ENCODE results near the gene PSMG2. TPM values are rescaled to one million over a fixed set of nuclear protein-coding genes. Genes with fewer than 3 reads are reported as not detected.

PSMG2 gene
- total and polyA plus RNA-seq, 10 of the 15 experiments (the other 5 are each of a cell fraction or from before 2014, with no cell fraction given), result 88.5 to 268 (median 116) TPM

DNA sequence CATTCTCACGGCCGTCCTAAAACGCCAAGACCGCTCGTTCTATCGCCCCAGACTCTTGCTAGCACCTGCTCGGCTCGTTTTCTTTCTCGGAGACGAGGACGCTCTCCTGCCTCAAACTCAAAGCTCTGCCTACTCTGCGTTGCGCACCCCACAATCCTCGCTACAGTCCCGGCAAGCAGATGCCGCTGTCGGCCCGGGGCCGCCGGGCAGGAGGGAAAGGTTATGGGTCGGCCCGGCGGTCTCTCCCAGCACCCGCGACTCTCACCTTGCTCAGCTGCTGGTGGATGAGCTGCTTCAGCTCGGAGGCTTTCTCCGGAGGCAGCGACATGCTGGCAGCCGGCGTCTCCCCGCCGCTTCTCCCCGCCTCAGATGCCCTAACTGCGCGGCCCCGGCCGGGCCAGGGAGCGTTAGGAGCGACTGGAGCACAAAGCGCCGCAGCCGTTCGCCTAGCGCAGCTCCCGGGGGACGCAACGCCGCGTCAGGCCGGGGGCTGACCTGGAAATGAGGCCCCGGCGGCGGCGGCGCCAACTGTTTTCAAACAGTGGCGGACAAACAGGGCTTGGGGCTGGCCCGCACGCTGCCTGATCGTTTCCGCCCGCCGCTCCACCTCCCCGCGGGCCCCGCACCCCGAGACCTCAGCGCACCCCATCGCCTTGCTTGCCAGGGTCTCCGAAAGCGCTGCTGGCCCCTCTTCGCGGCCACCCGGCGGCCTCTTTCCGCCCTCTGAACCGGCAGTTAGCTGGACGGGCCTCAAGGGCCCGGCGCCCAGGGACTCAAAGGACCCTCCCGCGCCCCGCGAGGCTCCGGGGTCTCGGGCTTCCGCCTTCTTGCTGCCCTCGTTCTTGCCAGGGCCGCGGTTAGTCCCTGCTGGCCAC is at the start of gene PSMG2, which contains the start of gene CEP76 (continued):
- TF ChIP-seq CTCF (IDR thresholded peaks at IDR 0.05 in 2 of 3, conservative IDR thresholded peaks at IDR 0.05 in 1 of 3; ENCODE audit: control insufficient read depth in 2 of 3, extremely low read depth in 1 of 3, insufficient read depth in 1 of 3, low read depth in 3 of 3, low read length in 3 of 3) (no peak), KAT2A (conservative IDR thresholded peaks at IDR 0.05; ENCODE audit: control insufficient read depth, low read depth, low read length) (no peak), FOS (IDR thresholded peaks at IDR 0.05; ENCODE audit: borderline replicate concordance, extremely low read depth, insufficient read length) (no peak)

GRCh38 chr18:12654971-12655370 is 47.9 kb upstream of the PSMG2 start:
- ChIA-PET RAD21 (ENCODE audit: unreplicated experiment) (no interaction called here), SMC1A (ENCODE audit: uncharacterized antibody, unreplicated experiment) (interaction anchor here (0.6 kb wide), 1 partner anchor 270 kb away, joined by 3 read pairs; no protein-coding TSS in a partner anchor), CTCF (no interaction called here), POLR2A (no interaction called here)
- Histone ChIP-seq H3K27ac (ENCODE audit: control insufficient read depth, insufficient read depth) (no peak overlapping the region), H3K9me3 (replicated peaks; ENCODE audit: control insufficient read depth, insufficient read depth, low read length) (no peaks in the 10 kb centered on the region), H3K4me1 (ENCODE audit: control insufficient read depth, insufficient read depth, low read length) (no peaks in the 10 kb centered on the region), H3K79me2 (ENCODE audit: control insufficient read depth, insufficient read depth, low read length) (no peaks in the 10 kb centered on the region), H2AFZ (ENCODE audit: control insufficient read depth, low read depth, low read length) (no peak overlapping the region), H3K4me3 (no peak overlapping the region), H3K4me2 (ENCODE audit: control insufficient read depth, insufficient read depth) (no peak overlapping the region), H3K36me3 (ENCODE audit: control insufficient read depth in 2 of 2, insufficient read depth in 2 of 2, low read length in 1 of 2) (no peaks in the 10 kb centered on the region), H3K27me3 (replicated peaks in 1 of 2; ENCODE audit: control insufficient read depth in 2 of 2, insufficient read depth in 2 of 2, low read length in 1 of 2) (peaks cover 0 to 2% of the 10 kb centered on the region in 2 experiments; a peak in 2 of 4 replicates), H3K9ac (ENCODE audit: control insufficient read depth, insufficient read depth, low read length) (no peak overlapping the region), H4K20me1 (ENCODE audit: control insufficient read depth, insufficient read depth) (no peaks in the 10 kb centered on the region)
- BruUV-seq (replicated peaks), result no TSS peak
- no peak for ATAC-seq
- WGBS (ENCODE audit: insufficient coverage, insufficient replicate concordance, low lambda C conversion rate, missing lambda C conversion rate), result 64% methylated on average over 1 of the region's 1 CpG
- DNase-seq (ENCODE audit: low read depth, low spot score), result no peak
- no peak for FAIRE-seq
- in situ Hi-C loops (cut with MboI) (no loop called here), intact Hi-C loops (cut with micrococcal nuclease; ENCODE audit: unreplicated experiment) (loop anchor here (5.0 kb wide), 2 partner anchors 58 to 113 kb away; no protein-coding TSS in a partner anchor)
- TF ChIP-seq PAX5 (IDR thresholded peaks at IDR 0.05; ENCODE audit: borderline replicate concordance, low read depth, low read length) (no peak), SUZ12 (IDR thresholded peaks at IDR 0.05; ENCODE audit: unreplicated experiment) (no peak), HDAC6 (IDR thresholded peaks at IDR 0.05; ENCODE audit: unreplicated experiment) (no peak), MXI1 (IDR thresholded peaks at IDR 0.05; ENCODE audit: low read depth, low read length) (no peak), SPI1 (IDR thresholded peaks at IDR 0.05; ENCODE audit: borderline replicate concordance, insufficient read depth, low read depth, low read length) (no peak), TAF1 (IDR thresholded peaks at IDR 0.05; ENCODE audit: borderline replicate concordance, low read depth, low read length) (no peak), USF1 (IDR thresholded peaks at IDR 0.05; ENCODE audit: borderline replicate concordance, extremely low read length, insufficient read depth, low read depth, low read length) (no peak), YBX1 (IDR thresholded peaks at IDR 0.05) (no peak)
- TF ChIP-seq, protein P1, sequence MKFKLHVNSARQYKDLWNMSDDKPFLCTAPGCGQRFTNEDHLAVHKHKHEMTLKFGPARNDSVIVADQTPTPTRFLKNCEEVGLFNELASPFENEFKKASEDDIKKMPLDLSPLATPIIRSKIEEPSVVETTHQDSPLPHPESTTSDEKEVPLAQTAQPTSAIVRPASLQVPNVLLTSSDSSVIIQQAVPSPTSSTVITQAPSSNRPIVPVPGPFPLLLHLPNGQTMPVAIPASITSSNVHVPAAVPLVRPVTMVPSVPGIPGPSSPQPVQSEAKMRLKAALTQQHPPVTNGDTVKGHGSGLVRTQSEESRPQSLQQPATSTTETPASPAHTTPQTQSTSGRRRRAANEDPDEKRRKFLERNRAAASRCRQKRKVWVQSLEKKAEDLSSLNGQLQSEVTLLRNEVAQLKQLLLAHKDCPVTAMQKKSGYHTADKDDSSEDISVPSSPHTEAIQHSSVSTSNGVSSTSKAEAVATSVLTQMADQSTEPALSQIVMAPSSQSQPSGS (IDR thresholded peaks at IDR 0.05; ENCODE audit: low read length), result no peak
- TF ChIP-seq, protein P2, sequence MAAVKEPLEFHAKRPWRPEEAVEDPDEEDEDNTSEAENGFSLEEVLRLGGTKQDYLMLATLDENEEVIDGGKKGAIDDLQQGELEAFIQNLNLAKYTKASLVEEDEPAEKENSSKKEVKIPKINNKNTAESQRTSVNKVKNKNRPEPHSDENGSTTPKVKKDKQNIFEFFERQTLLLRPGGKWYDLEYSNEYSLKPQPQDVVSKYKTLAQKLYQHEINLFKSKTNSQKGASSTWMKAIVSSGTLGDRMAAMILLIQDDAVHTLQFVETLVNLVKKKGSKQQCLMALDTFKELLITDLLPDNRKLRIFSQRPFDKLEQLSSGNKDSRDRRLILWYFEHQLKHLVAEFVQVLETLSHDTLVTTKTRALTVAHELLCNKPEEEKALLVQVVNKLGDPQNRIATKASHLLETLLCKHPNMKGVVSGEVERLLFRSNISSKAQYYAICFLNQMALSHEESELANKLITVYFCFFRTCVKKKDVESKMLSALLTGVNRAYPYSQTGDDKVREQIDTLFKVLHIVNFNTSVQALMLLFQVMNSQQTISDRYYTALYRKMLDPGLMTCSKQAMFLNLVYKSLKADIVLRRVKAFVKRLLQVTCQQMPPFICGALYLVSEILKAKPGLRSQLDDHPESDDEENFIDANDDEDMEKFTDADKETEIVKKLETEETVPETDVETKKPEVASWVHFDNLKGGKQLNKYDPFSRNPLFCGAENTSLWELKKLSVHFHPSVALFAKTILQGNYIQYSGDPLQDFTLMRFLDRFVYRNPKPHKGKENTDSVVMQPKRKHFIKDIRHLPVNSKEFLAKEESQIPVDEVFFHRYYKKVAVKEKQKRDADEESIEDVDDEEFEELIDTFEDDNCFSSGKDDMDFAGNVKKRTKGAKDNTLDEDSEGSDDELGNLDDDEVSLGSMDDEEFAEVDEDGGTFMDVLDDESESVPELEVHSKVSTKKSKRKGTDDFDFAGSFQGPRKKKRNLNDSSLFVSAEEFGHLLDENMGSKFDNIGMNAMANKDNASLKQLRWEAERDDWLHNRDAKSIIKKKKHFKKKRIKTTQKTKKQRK (IDR thresholded peaks at IDR 0.05; ENCODE audit: low read depth, low read length), result no peak
